Measurements from ENCODE around the gene SEMA5B. TPM values are rescaled to one million over a fixed set of nuclear protein-coding genes. Genes with fewer than 3 reads are reported as not detected.

Gene SEMA5B
- total RNA-seq, 1 donor from 2014 or later: 1.1 TPM

- no peak for DNase-seq (ENCODE audit: low spot score)
- TF ChIP-seq CTCF (IDR thresholded peaks at IDR 0.05; ENCODE audit: unreplicated experiment): no peak
- H3K4me3 Mint-ChIP-seq (ENCODE audit: unreplicated experiment): no peak overlapping the region
- no peak overlapping the region for H3K27ac Mint-ChIP-seq (ENCODE audit: unreplicated experiment)
- H3K4me1 Mint-ChIP-seq (ENCODE audit: unreplicated experiment): peaks cover 17% of the 10 kb centered on the region
- no peaks in the 10 kb centered on the region for H3K27me3 Mint-ChIP-seq (ENCODE audit: unreplicated experiment)
- H3K36me3 Mint-ChIP-seq (ENCODE audit: low read depth, unreplicated experiment): no peaks in the 10 kb centered on the region
- H3K9me3 Mint-ChIP-seq (ENCODE audit: unreplicated experiment): no peaks in the 10 kb centered on the region
Measured at GRCh38 chr3:122892118-122892960, 135.2 kb downstream of the SEMA5B start.

- TF ChIP-seq CTCF (IDR thresholded peaks at IDR 0.05; ENCODE audit: unreplicated experiment): no peak
- H3K27ac Mint-ChIP-seq (ENCODE audit: unreplicated experiment): no peak overlapping the region
- H3K27me3 Mint-ChIP-seq (ENCODE audit: unreplicated experiment): no peaks in the 10 kb centered on the region
Measured at GRCh38 chr3:122890720-122891220, 136.8 kb downstream of the SEMA5B start.

GRCh38 chr3:122890077-122890719, 137.4 kb downstream of the SEMA5B start:
- Mint-ChIP-seq H3K27ac (ENCODE audit: unreplicated experiment) (no peak overlapping the region), H3K27me3 (ENCODE audit: unreplicated experiment) (no peaks in the 10 kb centered on the region), H3K36me3 (ENCODE audit: low read depth, unreplicated experiment) (no peaks in the 10 kb centered on the region), H3K9me3 (ENCODE audit: unreplicated experiment) (no peaks in the 10 kb centered on the region), H3K4me3 (ENCODE audit: unreplicated experiment) (no peak overlapping the region), H3K4me1 (ENCODE audit: unreplicated experiment) (peaks cover 17% of the 10 kb centered on the region)
- no peak for TF ChIP-seq CTCF (IDR thresholded peaks at IDR 0.05; ENCODE audit: unreplicated experiment)
- DNase-seq (ENCODE audit: low spot score): no peak

More at GRCh38 chr3:122890720-122891220, 136.8 kb downstream of the SEMA5B start:
- H3K4me3 Mint-ChIP-seq (ENCODE audit: unreplicated experiment): no peak overlapping the region
- H3K4me1 Mint-ChIP-seq (ENCODE audit: unreplicated experiment): peaks cover 17% of the 10 kb centered on the region
- no peak for DNase-seq (ENCODE audit: low spot score)
- H3K9me3 Mint-ChIP-seq (ENCODE audit: unreplicated experiment): no peaks in the 10 kb centered on the region
- H3K36me3 Mint-ChIP-seq (ENCODE audit: low read depth, unreplicated experiment): no peaks in the 10 kb centered on the region

GRCh38 chr3:122886946-122887345, 140.6 kb downstream of the SEMA5B start:
- no peak for DNase-seq (ENCODE audit: low spot score)
- no peaks in the 10 kb centered on the region for H3K27me3 Mint-ChIP-seq (ENCODE audit: unreplicated experiment)
- H3K9me3 Mint-ChIP-seq (ENCODE audit: unreplicated experiment): no peaks in the 10 kb centered on the region
- no peak overlapping the region for H3K4me3 Mint-ChIP-seq (ENCODE audit: unreplicated experiment)
- no peak overlapping the region for H3K27ac Mint-ChIP-seq (ENCODE audit: unreplicated experiment)
- no peaks in the 10 kb centered on the region for H3K36me3 Mint-ChIP-seq (ENCODE audit: low read depth, unreplicated experiment)
- no peak for TF ChIP-seq CTCF (IDR thresholded peaks at IDR 0.05; ENCODE audit: unreplicated experiment)
- H3K4me1 Mint-ChIP-seq (ENCODE audit: unreplicated experiment): peaks cover 11% of the 10 kb centered on the region

GRCh38 chr3:122886251-122886650, 141.3 kb downstream of the SEMA5B start:
- no peak for TF ChIP-seq CTCF (IDR thresholded peaks at IDR 0.05; ENCODE audit: unreplicated experiment)
- no peaks in the 10 kb centered on the region for H3K36me3 Mint-ChIP-seq (ENCODE audit: low read depth, unreplicated experiment)
- no peaks in the 10 kb centered on the region for H3K27me3 Mint-ChIP-seq (ENCODE audit: unreplicated experiment)
- no peak overlapping the region for H3K27ac Mint-ChIP-seq (ENCODE audit: unreplicated experiment)
- DNase-seq (ENCODE audit: low spot score): no peak
- no peaks in the 10 kb centered on the region for H3K9me3 Mint-ChIP-seq (ENCODE audit: unreplicated experiment)
- H3K4me1 Mint-ChIP-seq (ENCODE audit: unreplicated experiment): peaks cover 11% of the 10 kb centered on the region
- H3K4me3 Mint-ChIP-seq (ENCODE audit: unreplicated experiment): no peak overlapping the region
